Urothelium cell line (cell line): ENCODE measurements around the gene NRIP3.

Source experiments
- DNase-seq: peaks from one replicate; pipeline ENCODE4 v3.0.0; 2011; ENCODE audit warnings: low spot score, mixed read lengths
- FAIRE-seq: peaks from 2 replicates; lab custom pipeline; 2011; peaks lifted over from hg19 to GRCh38; lab: Jason Lieb, UNC

Gene NRIP3

GRCh38 chr11:9003573-9004182 lies at the start of gene NRIP3:
TSS of gene NRIP3 (minus strand) at chr11:9004001. CDS start at chr11:9003935, 66 bp downstream.
- DNase-seq (peak; percentile 86), FAIRE-seq (no peak)

GRCh38 chr11:9052316-9052715 lies 48.5 kb upstream of the NRIP3 start:
- DNase-seq (no peak), FAIRE-seq (no peak)

GRCh38 chr11:9049959-9050358 lies 46.2 kb upstream of the NRIP3 start:
- FAIRE-seq (no peak), DNase-seq (no peak)

- no peak for DNase-seq
- no peak for FAIRE-seq
Measured at GRCh38 chr11:9047964-9048523, 44.2 kb upstream of the NRIP3 start.

GRCh38 chr11:9046481-9046880 lies 42.7 kb upstream of the NRIP3 start:
- FAIRE-seq = no peak
- no peak for DNase-seq

GRCh38 chr11:9042488-9042887 lies 38.7 kb upstream of the NRIP3 start:
- DNase-seq = no peak
- FAIRE-seq = no peak

DNA sequence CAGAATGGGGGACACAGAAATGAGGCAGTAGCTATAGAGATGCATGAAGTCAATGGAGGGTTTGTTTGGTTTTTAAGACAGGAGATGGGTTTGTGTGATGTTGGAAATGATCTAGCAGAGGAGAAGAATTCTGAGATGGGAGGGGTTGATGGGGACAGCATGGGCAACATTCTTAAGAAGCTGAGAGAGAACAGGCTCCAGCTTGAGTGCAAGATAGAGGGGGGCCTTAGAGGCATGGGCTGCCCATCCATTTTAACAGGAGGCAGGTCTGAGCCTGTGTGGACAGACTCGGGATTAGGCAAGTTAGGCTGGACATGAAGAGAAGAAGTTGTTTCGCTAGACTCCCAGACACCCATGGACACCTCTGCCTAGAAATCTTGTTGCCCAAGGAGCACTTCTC lies 37.9 kb upstream of the NRIP3 start:
- DNase-seq = no peak
- FAIRE-seq = no peak

DNA sequence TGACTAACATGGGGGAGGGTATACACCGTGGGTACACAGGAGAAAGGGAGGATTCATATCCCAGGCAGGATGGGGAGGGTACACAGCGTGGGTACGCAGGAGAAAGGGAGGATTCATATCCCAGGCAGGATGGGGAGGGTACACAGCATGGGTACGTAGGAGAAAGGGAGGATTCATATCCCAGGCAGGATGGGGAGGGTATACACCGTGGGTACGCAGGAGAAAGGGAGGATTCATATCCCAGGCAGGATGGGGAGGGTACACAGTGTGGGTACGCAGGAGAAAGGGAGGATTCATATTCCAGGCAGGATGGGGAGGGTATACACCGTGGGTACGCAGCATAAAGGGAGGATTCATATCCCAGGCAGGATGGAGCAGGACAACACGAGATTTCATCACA lies 36.6 kb upstream of the NRIP3 start:
- FAIRE-seq = no peak
- no peak for DNase-seq

DNA sequence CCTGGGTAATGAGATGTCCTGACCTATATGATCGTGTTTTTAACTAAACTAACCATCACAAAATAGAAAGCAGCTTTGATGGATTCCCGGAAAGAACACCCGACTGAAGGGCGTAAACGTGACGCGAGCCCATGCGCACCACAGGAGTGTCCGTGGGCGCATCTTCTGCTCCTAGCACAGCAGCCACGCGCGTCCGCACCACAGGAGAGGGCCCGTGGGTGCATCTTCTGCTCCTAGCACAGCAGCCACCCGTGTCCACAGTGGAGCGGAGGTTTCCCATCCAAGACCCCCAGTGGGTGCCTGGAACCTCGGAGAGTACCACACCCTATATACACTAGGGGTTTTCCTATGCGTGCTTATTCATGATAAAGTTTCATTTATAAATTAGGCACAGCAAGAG lies 36.1 kb upstream of the NRIP3 start:
- FAIRE-seq = no peak
- DNase-seq = no peak

- no peak for FAIRE-seq
- peak; percentile 42 for DNase-seq
Measured at GRCh38 chr11:9039198-9039597, 35.4 kb upstream of the NRIP3 start.

DNA sequence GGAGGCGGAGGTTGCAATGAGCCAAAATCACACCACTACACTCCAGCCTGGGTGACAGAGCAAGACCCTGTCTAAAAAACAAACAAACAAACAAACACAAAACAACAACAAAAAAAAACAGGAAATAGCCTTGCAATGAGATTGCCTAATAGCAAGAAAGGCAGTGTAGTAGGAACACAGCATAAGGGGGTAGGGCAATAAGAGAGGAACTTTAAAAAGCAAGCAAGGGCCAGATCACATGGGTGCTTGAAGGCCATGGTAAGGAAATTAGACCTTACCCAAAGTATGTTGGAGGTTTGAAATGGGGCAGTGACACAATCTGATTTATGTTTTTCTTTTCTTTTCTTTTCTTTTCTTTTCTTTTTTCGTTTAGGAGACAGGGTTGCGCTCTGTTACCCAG lies 34.7 kb upstream of the NRIP3 start:
- no peak for DNase-seq
- FAIRE-seq = no peak

GRCh38 chr11:9037963-9038362 lies 34.2 kb upstream of the NRIP3 start:
- no peak for DNase-seq
- no peak for FAIRE-seq

- no peak for DNase-seq
- FAIRE-seq = no peak
Measured at GRCh38 chr11:9037046-9037780, 33.4 kb upstream of the NRIP3 start.

GRCh38 chr11:9030601-9031000 lies 26.8 kb upstream of the NRIP3 start:
- FAIRE-seq (no peak), DNase-seq (no peak)

- no peak for FAIRE-seq
- no peak for DNase-seq
Measured at GRCh38 chr11:9029422-9029821, 25.6 kb upstream of the NRIP3 start.

- no peak for FAIRE-seq
- no peak for DNase-seq
Measured at GRCh38 chr11:9028581-9028980, 24.8 kb upstream of the NRIP3 start.

DNA sequence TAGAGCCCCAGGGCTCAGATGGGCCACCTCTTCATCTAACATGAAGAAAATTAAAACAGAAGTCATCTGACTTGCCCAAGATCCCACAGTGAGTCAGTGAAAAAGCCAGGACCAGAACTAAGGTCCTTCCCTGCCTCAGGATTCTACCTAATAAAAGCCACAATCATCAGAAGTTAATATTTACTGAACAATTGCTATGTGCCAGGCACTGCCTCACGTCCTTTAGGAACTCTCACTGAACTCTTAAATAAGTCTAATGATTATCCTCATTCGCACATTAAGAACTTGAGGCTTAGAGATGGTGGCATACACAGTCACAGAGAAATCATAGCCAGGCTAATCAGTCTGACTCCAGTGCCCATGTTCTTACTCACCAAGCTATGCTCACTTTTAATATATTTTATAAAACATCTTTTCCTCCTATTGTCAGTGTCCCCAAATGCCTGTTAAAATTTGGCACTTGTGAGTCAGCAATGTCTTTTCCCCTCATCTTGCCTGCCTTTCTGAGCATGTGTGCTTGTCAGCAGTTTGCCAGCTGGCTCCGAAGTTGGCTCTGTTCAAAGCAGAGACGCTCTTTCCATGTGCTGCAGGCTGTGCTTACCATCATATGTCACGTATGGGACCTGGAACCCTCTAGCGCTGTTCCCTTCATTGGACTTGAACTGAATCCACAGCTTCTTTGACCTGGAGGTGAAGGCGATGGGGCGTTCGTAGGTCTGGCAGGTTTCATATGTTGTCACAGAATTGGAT lies 21.5 kb upstream of the NRIP3 start:
- peak; percentile 9 for FAIRE-seq

DNA sequence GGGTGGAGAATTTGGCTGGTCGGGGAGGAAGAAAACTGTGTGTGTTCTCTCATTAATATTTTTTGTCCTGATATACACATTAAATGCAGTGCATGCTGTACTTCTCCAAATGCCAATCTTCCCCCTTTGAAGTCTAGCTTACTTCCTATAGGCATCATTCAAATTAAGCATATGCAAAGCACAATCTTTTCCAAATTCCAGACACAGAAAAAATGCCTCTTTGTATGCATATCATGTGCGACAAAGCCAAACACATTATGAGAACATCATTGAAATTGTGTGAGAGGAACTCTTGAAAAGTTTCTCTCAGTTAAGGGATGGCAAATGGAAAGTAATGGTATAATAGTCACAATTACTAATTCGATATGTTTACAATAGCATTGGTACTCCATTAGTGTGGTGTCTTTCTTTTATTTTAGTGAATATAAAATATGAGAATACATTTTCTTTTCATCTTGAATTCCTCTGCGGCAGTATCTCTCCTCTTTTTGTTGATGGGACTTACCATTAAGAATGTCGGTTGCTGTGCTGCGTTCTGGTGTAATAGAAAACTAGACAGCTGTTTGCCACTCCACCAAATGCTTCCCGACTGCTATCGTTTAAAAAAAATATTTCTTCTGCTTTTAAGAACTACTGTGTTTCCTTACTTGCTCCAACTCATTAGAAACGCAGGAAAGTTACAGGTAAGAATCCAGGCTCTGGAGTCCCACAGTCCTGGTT lies 19.3 kb upstream of the NRIP3 start:
- DNase-seq (no peak), FAIRE-seq (no peak)

More for the DNA sequence above, 21.5 kb upstream of the NRIP3 start:
- no peak for DNase-seq

GRCh38 chr11:9020916-9021315 lies 17.1 kb upstream of the NRIP3 start:
- DNase-seq = no peak
- FAIRE-seq = no peak

DNA sequence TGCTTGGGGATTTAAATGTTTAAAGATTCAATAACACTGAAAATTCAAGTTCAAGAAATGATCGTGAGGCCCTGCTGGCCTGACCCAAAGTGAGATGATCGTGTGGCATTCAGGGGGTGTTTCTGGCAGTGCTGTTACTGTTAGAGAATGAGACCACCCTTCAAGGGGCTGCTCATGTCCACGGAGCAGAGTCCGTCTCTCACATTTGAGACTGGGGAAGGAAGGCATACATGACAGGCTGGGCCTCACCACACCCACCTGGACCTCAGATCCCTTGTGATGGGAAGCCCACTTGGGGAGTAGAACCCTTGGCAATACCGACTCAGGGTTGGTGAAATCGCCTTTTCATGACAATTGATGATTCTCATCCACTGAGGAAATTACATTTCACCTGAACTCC lies 16.1 kb upstream of the NRIP3 start:
- FAIRE-seq = no peak
- no peak for DNase-seq

DNA sequence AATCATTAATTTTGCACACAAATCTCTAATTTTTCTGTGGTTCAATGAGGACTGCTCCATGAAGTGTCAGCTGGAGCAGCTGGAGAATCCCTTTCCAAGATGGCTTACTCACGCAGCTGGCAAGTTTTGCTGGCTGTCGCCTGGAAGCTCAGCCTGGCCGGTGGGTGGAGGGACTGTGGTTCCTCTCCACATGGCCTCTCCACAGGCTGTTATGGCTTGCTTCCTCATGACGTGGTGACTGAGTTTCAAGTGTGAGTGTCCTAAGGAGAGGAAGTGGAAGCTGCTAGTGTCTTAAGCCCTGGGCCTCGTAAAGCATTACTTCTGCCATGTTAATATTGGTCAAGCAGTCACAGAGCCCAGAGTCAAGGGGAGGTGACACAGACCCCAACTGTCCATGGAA lies 14.0 kb upstream of the NRIP3 start:
- DNase-seq = no peak
- FAIRE-seq = no peak
